ENCODE measurements around the gene C12orf75. TPM values are rescaled to one million over a fixed set of nuclear protein-coding genes. Genes with fewer than 3 reads are reported as not detected.
A peak's percentile ranks its signal among the peaks of the same experiment; 100 is the strongest.

C12orf75 gene
- total RNA-seq, 2 donors from 2014 or later, result 43.7 to 57.0 TPM

DNA sequence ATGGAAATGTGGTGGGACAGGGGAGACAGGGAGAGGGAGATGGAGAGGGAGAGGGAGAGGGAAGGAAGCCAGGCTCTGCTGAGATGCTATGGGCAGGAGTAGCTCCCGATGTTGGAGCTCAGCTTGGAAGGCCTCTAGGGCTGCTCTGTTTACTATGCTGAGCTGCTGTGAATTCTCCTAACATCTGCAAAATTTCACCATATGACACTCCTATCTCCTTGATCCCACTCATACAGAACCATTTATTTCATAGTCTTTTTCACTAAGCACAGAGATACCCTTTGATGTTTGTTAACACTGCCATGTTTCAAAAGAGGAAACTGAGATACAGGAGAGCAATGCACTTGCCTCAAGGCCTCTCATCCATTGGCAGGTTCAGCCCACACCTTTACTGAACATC lies 60.7 kb downstream of the C12orf75 start:
- H3K27me3 Mint-ChIP-seq (ENCODE audit: insufficient read depth), result peaks cover 6% of the 10 kb centered on the region
- Histone ChIP-seq H3K27ac (ENCODE audit: low read depth, low read length) (no peak overlapping the region), H3K9me3 (ENCODE audit: control insufficient read depth, low read length) (no peaks in the 10 kb centered on the region), H3K36me3 (ENCODE audit: control insufficient read depth, insufficient read depth, low read length) (no peaks in the 10 kb centered on the region), H3K27me3 (ENCODE audit: control insufficient read depth, insufficient read depth, low read length, poor library complexity, severe bottlenecking) (no peaks in the 10 kb centered on the region), H3K4me3 (ENCODE audit: low read length) (no peak overlapping the region), H3K4me1 (ENCODE audit: control insufficient read depth, insufficient read depth, low read length) (no peaks in the 10 kb centered on the region), H3K9ac (ENCODE audit: extremely low read depth, low read length, poor library complexity, severe bottlenecking) (no peak overlapping the region)
- no peak overlapping the region for H3K27ac Mint-ChIP-seq
- no peak overlapping the region for H3K4me3 Mint-ChIP-seq
- 100% methylated on average over 1 of the region's 1 CpG; no CpG with 5 or more reads in 1 of the 2 experiments for whole genome bisulfite sequencing, 2 experiments (ENCODE audit: insufficient coverage in 1 of 2, insufficient read length in 1 of 2)
- no peaks in the 10 kb centered on the region for H3K36me3 Mint-ChIP-seq (ENCODE audit: low read depth)
- no peaks in the 10 kb centered on the region for H3K9me3 Mint-ChIP-seq
- TF ChIP-seq, protein P1, sequence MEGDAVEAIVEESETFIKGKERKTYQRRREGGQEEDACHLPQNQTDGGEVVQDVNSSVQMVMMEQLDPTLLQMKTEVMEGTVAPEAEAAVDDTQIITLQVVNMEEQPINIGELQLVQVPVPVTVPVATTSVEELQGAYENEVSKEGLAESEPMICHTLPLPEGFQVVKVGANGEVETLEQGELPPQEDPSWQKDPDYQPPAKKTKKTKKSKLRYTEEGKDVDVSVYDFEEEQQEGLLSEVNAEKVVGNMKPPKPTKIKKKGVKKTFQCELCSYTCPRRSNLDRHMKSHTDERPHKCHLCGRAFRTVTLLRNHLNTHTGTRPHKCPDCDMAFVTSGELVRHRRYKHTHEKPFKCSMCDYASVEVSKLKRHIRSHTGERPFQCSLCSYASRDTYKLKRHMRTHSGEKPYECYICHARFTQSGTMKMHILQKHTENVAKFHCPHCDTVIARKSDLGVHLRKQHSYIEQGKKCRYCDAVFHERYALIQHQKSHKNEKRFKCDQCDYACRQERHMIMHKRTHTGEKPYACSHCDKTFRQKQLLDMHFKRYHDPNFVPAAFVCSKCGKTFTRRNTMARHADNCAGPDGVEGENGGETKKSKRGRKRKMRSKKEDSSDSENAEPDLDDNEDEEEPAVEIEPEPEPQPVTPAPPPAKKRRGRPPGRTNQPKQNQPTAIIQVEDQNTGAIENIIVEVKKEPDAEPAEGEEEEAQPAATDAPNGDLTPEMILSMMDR (conservative IDR thresholded peaks at IDR 0.05), result no peak
- DNase-seq, result no peak
- H3K4me1 Mint-ChIP-seq, result no peaks in the 10 kb centered on the region

DNA sequence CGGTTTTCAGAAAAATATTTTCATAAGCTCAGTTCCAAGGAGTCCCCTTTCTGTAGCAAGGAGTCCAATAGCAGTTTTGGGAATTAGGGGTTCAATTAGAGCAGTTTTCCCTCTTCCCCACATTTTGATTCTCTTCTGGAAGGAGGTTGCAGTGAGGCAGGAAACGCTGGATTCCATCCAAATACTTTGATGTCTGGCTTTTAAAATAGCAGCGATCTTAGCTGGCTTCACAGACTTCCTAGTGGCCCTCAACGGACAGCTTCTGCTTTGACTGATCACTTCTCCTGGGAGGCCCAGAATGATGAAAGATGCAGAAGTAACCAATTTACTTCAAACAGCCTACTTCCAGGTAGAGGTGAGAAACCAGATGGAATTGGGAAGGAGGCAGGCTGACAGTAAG lies 63.1 kb downstream of the C12orf75 start:
- WGBS, 2 experiments (ENCODE audit: insufficient coverage in 1 of 2, insufficient read length in 1 of 2), result 87 to 100% methylated on average over 4 of the region's 4 CpGs

DNA sequence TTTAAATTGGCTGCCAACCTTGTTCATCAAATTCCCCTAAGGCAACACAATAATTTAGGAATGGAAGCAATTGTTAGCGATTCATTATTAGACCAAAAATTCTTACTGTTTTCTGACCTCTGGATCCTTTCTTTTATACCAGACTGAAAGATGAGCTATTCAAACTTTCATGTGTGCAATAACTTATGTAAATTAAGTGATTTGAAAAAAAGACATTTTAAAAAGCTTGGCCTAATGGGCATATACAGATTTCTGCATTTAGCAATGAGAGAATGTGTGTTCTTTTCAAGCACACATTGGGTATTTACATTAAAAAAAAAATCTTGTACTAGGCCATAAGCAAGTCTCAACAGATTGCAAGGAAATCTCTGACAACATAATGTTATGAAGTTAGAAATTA lies 65.5 kb downstream of the C12orf75 start:
- Histone ChIP-seq H3K9me3 (ENCODE audit: control insufficient read depth, low read length) (peaks cover 9% of the 10 kb centered on the region), H3K9ac (ENCODE audit: extremely low read depth, low read length, poor library complexity, severe bottlenecking) (no peak overlapping the region), H3K27me3 (ENCODE audit: control insufficient read depth, insufficient read depth, low read length, poor library complexity, severe bottlenecking) (no peaks in the 10 kb centered on the region), H3K36me3 (ENCODE audit: control insufficient read depth, insufficient read depth, low read length) (no peaks in the 10 kb centered on the region), H3K27ac (ENCODE audit: low read depth, low read length) (no peak overlapping the region), H3K4me1 (ENCODE audit: control insufficient read depth, insufficient read depth, low read length) (no peaks in the 10 kb centered on the region), H3K4me3 (ENCODE audit: low read length) (no peak overlapping the region)
- 88 to 92% methylated on average over 1 of the region's 1 CpG for WGBS, 2 experiments (ENCODE audit: insufficient coverage in 1 of 2, insufficient read length in 1 of 2)
- TF ChIP-seq, protein P1 (conservative IDR thresholded peaks at IDR 0.05), result no peak
- no peaks in the 10 kb centered on the region for H3K4me1 Mint-ChIP-seq
- H3K4me3 Mint-ChIP-seq, result no peak overlapping the region
- DNase-seq, result no peak
- H3K9me3 Mint-ChIP-seq, result peaks cover 9% of the 10 kb centered on the region
- peaks cover 8% of the 10 kb centered on the region for H3K27me3 Mint-ChIP-seq (ENCODE audit: insufficient read depth)
- no peaks in the 10 kb centered on the region for H3K36me3 Mint-ChIP-seq (ENCODE audit: low read depth)
- no peak overlapping the region for H3K27ac Mint-ChIP-seq

More for the DNA sequence above, 63.1 kb downstream of the C12orf75 start:
- no peaks in the 10 kb centered on the region for H3K27me3 ChIP-seq (ENCODE audit: control insufficient read depth, insufficient read depth, low read length, poor library complexity, severe bottlenecking)
- peaks cover 9% of the 10 kb centered on the region for H3K9me3 ChIP-seq (ENCODE audit: control insufficient read depth, low read length)
- no peak overlapping the region for H3K9ac ChIP-seq (ENCODE audit: extremely low read depth, low read length, poor library complexity, severe bottlenecking)
- DNase-seq, result peak; percentile 19
- H3K36me3 Mint-ChIP-seq (ENCODE audit: low read depth), result no peaks in the 10 kb centered on the region
- H3K27ac ChIP-seq (ENCODE audit: low read depth, low read length), result no peak overlapping the region
- no peaks in the 10 kb centered on the region for H3K36me3 ChIP-seq (ENCODE audit: control insufficient read depth, insufficient read depth, low read length)
- no peak overlapping the region for H3K4me3 Mint-ChIP-seq
- H3K4me3 ChIP-seq (ENCODE audit: low read length), result no peak overlapping the region
- no peaks in the 10 kb centered on the region for H3K4me1 Mint-ChIP-seq
- H3K27ac Mint-ChIP-seq, result no peak overlapping the region
- peaks cover 8% of the 10 kb centered on the region for H3K27me3 Mint-ChIP-seq (ENCODE audit: insufficient read depth)
- H3K4me1 ChIP-seq (ENCODE audit: control insufficient read depth, insufficient read depth, low read length), result no peaks in the 10 kb centered on the region
- peaks cover 7% of the 10 kb centered on the region for H3K9me3 Mint-ChIP-seq
- TF ChIP-seq, protein P1 (conservative IDR thresholded peaks at IDR 0.05), result no peak
